Cardiac fibroblast (primary cell): ENCODE results near the gene EPHB1.

Experiments used
- DNase-seq, 2 donors: peaks; one replicate each; pipeline versions ENCODE4 v3.0.0 to v3.0.0-alpha.2; 2010; ENCODE audit warnings: low read depth in 2 of 2
- H3K4me3 ChIP-seq, 2 donors: replicated peaks in 1 of 2; 1 replicate in 1 of 2; 2 replicates in 1 of 2; pipeline ENCODE4 v1.5.1; 2011; ENCODE audit warnings: low read depth in 2 of 2, low read length in 2 of 2, mild to moderate bottlenecking in 2 of 2, moderate library complexity in 1 of 2
- TF ChIP-seq, protein P1 (sequence below): IDR thresholded peaks from one replicate; pipeline ENCODE4 v1.5.1; 2011; ENCODE audit warnings: low read depth, mild to moderate bottlenecking, low read length, inconsistent platforms

Gene EPHB1

DNA sequence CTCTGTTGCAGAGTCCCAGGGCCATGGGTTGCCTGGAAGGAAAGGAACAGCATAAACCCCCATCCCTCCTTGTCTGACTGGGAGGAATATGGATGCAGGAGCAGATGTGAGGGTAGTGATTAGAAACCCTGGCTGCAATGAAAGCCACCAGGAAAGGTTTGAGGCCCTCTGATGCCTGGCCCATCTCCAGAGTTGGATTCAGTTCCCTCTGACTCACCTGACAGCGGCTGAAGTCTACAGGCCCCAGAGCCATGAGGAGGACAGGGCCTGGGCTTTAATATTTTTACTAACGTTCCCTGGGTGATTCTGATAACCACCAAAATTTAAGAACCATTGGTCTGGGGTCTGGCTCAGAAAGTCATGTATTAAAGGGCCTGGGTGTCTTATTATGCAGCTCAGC is 214.0 kb downstream of the EPHB1 start:
- TF ChIP-seq, protein P1, sequence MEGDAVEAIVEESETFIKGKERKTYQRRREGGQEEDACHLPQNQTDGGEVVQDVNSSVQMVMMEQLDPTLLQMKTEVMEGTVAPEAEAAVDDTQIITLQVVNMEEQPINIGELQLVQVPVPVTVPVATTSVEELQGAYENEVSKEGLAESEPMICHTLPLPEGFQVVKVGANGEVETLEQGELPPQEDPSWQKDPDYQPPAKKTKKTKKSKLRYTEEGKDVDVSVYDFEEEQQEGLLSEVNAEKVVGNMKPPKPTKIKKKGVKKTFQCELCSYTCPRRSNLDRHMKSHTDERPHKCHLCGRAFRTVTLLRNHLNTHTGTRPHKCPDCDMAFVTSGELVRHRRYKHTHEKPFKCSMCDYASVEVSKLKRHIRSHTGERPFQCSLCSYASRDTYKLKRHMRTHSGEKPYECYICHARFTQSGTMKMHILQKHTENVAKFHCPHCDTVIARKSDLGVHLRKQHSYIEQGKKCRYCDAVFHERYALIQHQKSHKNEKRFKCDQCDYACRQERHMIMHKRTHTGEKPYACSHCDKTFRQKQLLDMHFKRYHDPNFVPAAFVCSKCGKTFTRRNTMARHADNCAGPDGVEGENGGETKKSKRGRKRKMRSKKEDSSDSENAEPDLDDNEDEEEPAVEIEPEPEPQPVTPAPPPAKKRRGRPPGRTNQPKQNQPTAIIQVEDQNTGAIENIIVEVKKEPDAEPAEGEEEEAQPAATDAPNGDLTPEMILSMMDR: no peak
- H3K4me3 ChIP-seq: no peak overlapping the region
- DNase-seq: no peak

DNA sequence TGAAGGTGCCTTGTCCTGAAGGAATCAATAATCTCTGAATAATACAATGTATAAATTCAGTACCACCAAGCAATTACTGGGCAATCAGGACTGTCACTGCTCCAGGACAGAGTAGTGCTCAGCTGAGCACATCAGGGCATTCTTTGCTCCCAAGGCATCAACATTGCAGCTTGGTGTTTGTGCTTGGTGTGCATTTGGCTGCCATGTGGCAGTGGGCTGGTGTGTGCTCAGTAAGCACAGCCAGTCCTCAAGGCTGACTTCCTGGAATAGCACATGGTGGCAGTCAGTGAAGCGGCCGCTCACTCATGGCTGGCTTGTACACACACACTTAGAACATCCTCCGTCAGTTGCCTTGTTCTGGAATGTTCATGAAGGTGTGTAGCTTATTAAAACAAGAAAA is 217.0 kb downstream of the EPHB1 start:
- TF ChIP-seq, protein P1: no peak
- no peak for DNase-seq

DNA sequence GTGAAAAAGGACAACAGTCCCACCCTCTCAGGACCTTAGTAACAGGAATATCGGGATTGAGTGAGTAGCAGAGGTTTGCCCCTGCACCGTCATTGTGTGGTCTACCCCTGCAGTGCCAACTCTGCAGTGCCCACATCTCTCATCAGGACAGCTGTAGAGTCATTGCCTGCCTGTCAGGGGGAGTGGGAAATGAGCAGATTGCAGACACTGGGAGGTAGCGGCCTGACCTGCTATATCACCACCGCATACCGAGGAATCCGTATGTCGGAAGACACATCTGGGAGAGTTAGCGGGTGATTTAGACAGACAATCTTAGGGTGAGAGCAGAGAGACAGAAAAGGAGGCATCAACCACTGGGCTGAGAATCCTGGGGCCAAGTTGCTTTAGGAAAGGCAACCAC is 218.1 kb downstream of the EPHB1 start:
- TF ChIP-seq, protein P1: no peak
- H3K4me3 ChIP-seq: no peak overlapping the region
- no peak for DNase-seq

More for the DNA sequence above, 217.0 kb downstream of the EPHB1 start:
- H3K4me3 ChIP-seq: no peak overlapping the region

DNA sequence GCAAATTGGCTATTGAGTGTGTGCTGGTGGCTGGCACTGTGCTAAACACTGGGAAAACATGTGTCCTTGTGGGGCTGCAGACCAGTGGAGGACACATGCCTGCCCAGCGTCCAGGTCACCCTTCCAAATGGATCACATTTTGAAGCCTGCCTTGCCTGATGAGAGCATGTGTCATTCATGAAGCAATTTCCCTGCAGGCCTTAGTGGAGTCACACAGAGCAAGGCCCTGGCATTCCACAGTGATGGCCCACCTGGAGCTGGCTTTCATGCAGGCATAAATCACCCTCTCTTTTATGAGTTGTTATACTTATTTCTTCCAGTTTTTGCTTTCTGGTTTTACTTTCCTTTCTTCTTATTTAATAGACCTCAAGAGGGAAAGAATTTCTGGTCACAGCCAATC is 219.5 kb downstream of the EPHB1 start:
- H3K4me3 ChIP-seq: no peak overlapping the region
- no peak for DNase-seq
- TF ChIP-seq, protein P1: no peak

DNA sequence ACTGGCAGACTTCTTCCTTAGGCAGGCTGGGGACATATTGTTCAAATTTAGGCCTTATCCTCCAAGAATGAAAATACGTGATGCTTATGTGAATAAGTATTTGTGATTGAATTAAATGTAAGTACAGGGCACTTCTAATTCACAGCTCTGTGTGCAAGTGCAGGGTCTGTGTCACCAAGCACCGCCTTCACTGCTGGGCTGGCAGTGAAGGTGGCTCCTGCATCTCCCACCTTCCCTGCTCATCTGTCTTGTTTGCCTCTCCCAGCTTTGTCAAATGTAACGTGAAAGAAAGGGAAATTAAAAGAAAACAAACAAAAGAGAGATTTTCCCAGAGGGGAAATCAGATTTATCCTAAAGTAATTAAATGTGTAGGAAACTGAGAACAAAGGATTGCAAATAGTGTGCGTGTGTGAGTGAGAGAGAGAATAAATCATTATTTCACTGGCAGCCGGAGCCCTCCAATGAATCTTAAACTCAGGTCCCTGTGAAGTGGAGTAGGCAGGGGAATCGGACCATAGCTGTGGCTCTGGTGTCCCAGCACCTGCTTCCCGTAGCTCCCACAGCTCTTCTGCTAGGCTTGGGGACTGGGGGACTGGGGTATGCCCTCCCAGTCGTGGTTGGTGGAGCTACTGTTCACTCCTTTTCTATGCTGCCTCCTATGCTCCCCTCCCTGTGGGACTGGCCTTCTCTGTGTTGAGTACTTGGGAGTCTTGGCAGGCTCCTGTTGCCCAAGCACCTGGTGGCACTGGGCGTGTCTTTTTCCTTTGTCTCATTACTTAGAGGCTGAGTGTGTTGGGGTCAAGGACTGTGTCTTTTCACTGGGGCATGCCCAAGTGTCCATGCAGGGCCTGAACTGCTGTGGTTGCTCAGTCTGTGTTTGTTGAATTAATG is 222.2 kb downstream of the EPHB1 start:
- H3K4me3 ChIP-seq: no peak overlapping the region
- TF ChIP-seq, protein P1: no peak
- no peak for DNase-seq

DNA sequence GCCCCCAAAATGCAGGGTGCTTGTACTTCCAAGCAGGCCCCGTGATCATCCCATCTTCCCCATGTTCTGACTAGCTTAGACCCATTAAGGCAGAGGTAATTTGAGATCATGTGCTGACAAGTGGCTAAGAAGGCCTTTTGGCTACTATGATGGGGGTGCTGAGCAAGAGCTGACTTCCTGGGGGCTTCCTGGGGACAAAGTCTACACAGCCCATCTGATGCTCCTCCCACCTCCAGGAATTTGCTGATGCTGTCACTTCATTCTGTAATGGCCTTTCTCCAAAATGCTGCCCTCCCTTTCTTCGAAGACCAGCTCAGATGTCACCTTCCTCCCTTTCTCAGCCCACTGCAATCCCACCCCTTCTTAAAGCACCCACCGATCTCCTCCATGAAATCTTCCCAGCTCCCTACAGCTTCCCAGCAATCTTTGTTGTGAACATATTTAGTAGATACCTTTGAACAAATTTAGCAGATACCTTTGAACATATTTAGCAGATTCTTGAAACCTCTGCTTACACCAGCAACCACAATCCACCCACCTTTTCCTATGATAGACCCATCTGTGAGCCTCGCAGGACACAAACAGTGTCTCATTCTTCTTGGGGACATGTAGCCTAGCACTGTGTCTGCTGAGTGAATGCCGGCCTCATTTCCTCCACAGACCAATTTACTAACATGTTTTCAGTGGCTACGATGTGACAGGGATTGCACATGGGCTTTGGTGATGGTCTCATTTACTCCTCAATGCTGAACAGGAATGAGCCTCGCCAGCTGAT is 223.3 kb downstream of the EPHB1 start:
- DNase-seq: no peak
- H3K4me3 ChIP-seq: no peak overlapping the region
- TF ChIP-seq, protein P1: no peak
